Endodermal cell (in vitro differentiated cells): ENCODE measurements around the gene GRB10. TPM values are rescaled to one million over a fixed set of nuclear protein-coding genes. Genes with fewer than 3 reads are reported as not detected.

Experiments used
- DNase-seq: peaks from one replicate; pipeline ENCODE4 v3.0.0-alpha.2; 2017
- H3K27ac ChIP-seq: 2 replicates; pipeline ENCODE4 v1.5.1; 2013; ENCODE audit warnings: mild to moderate bottlenecking, low read depth, low read length, moderate library complexity
- H3K27me3 ChIP-seq: 2 replicates; pipeline ENCODE4 v1.6.1; 2013; ENCODE audit warnings: mild to moderate bottlenecking, low read length, moderate library complexity; ENCODE audit not compliant: insufficient read depth, control insufficient read depth, poor library complexity, severe bottlenecking
- H3K36me3 ChIP-seq: 2 replicates; pipeline ENCODE4 v1.7.0; 2013; ENCODE audit warnings: mild to moderate bottlenecking, low read length, moderate library complexity; ENCODE audit not compliant: control insufficient read depth, insufficient read depth
- H3K4me1 ChIP-seq: one replicate; pipeline ENCODE4 v1.7.0; 2013; ENCODE audit warnings: low read length; ENCODE audit not compliant: control insufficient read depth, insufficient read depth
- H3K4me3 ChIP-seq: 2 replicates; pipeline ENCODE4 v1.5.1; 2013; ENCODE audit warnings: mild to moderate bottlenecking, low read length, moderate library complexity
- H3K9ac ChIP-seq: 2 replicates; pipeline ENCODE4 v1.6.1; 2013; ENCODE audit warnings: mild to moderate bottlenecking, low read length, moderate library complexity; ENCODE audit not compliant: poor library complexity, severe bottlenecking; ENCODE audit errors: extremely low read depth
- H3K9me3 ChIP-seq: 2 replicates; pipeline ENCODE4 v1.6.1; 2013; ENCODE audit warnings: mild to moderate bottlenecking, low read length, moderate library complexity; ENCODE audit not compliant: control insufficient read depth
- H3K27ac Mint-ChIP-seq: 2 replicates; pipeline ENCODE4 v1.8.0; 2020; ENCODE audit warnings: mixed read lengths
- H3K27me3 Mint-ChIP-seq: 2 replicates; pipeline ENCODE4 v1.8.0; 2021; ENCODE audit warnings: mild to moderate bottlenecking, mixed read lengths; ENCODE audit not compliant: insufficient read depth
- H3K36me3 Mint-ChIP-seq: 2 replicates; pipeline ENCODE4 v1.8.0; 2020; ENCODE audit warnings: low read depth, mixed read lengths
- H3K4me1 Mint-ChIP-seq: 2 replicates; pipeline ENCODE4 v1.8.0; 2020; ENCODE audit warnings: mixed read lengths
- H3K4me3 Mint-ChIP-seq: 2 replicates; pipeline ENCODE4 v1.8.0; 2020; ENCODE audit warnings: mild to moderate bottlenecking, moderate library complexity, mixed read lengths
- H3K9me3 Mint-ChIP-seq: 2 replicates; pipeline ENCODE4 v1.8.0; 2020; ENCODE audit warnings: mild to moderate bottlenecking, mixed read lengths
- WGBS, 2 experiments: methylation state at CpG; one replicate each; pipeline versions ENCODE4 v1.1.5 to v1.1.7; 2013; ENCODE audit warnings: missing lambda C conversion rate in 2 of 2, mixed read lengths in 1 of 2; ENCODE audit not compliant: insufficient coverage in 1 of 2, insufficient read length in 1 of 2; 5-methylcytosine and 5-hydroxymethylcytosine counted together
- total RNA-seq, 2 donors: library from RNA; stranded (reverse); fragmentation: NEBNext Ultra II Directional in 1 of 2; extraction: Animal tissue kit (Norgen Biotek cat#: 25700) in 1 of 2; gene quantifications; 2 replicates in 1 of 2; 3 replicates in 1 of 2; pipeline ENCODE4 v1.2.1, GENCODE V29; 2021
- TF ChIP-seq, protein P1 (sequence below): fragments of 200-600 bp; sonication (generic); conservative IDR thresholded peaks from 2 replicates; pipeline ENCODE4 v1.5.0; 2021; ENCODE audit warnings: antibody characterized with exemption, mild to moderate bottlenecking

Gene GRB10
- total RNA-seq, 2 donors from 2014 or later = 71.9 to 97.5 TPM

DNA sequence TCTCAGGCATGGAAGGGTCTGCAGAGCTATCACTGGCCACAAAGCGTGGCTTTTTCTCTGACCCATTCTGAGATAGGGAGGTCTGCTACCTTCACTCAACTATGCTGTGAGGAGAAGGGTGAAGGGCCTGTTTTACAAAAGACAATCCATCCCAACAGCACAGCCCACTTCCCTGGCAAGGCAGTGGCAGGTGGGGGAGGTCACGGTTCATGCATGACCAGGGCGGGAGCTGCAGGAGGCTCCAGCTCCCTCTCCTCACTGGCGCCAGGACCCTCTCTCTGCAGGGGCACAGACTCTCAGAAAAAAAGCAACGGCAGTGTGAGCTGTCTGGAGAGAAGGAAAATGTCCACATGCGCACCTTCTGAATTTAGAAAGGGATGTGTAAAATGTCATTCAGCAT is 28.5 kb downstream of the GRB10 start:
- H3K4me1 Mint-ChIP-seq = peaks cover 3% of the 10 kb centered on the region
- no peak overlapping the region for H3K27ac Mint-ChIP-seq
- TF ChIP-seq, protein P1, sequence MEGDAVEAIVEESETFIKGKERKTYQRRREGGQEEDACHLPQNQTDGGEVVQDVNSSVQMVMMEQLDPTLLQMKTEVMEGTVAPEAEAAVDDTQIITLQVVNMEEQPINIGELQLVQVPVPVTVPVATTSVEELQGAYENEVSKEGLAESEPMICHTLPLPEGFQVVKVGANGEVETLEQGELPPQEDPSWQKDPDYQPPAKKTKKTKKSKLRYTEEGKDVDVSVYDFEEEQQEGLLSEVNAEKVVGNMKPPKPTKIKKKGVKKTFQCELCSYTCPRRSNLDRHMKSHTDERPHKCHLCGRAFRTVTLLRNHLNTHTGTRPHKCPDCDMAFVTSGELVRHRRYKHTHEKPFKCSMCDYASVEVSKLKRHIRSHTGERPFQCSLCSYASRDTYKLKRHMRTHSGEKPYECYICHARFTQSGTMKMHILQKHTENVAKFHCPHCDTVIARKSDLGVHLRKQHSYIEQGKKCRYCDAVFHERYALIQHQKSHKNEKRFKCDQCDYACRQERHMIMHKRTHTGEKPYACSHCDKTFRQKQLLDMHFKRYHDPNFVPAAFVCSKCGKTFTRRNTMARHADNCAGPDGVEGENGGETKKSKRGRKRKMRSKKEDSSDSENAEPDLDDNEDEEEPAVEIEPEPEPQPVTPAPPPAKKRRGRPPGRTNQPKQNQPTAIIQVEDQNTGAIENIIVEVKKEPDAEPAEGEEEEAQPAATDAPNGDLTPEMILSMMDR = no peak
- Histone ChIP-seq H3K27me3 (no peaks in the 10 kb centered on the region), H3K4me3 (no peak overlapping the region), H3K27ac (no peak overlapping the region), H3K9ac (no peak overlapping the region), H3K9me3 (no peaks in the 10 kb centered on the region), H3K4me1 (peaks cover 2% of the 10 kb centered on the region), H3K36me3 (peaks cover 77% of the 10 kb centered on the region)
- no peaks in the 10 kb centered on the region for H3K9me3 Mint-ChIP-seq
- H3K4me3 Mint-ChIP-seq = no peak overlapping the region
- peaks cover 29% of the 10 kb centered on the region for H3K36me3 Mint-ChIP-seq
- H3K27me3 Mint-ChIP-seq = no peaks in the 10 kb centered on the region
- no peak for DNase-seq
- WGBS, 2 experiments = 80 to 96% methylated on average over 1 to 6 of the region's 6 CpGs

DNA sequence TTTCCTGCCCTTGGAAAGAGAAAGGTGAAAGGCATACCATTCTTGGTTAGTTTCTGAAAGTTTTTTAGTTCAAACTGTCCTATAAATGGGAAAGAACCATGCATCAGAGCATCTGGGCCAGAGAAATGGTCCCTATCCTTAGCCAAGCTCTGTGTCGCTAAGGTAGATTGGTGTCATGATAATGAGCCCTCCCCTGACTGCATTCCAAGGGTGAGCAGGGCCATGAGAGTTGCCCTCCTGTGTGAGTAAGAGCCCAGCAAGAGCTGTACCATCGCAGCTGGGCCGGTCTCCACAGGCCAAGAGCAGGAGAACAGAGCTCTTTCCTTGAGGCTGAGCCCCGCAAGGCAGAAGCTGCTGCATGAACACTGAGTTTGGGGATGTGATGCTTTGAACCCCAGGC is 30.3 kb downstream of the GRB10 start:
- H3K4me3 Mint-ChIP-seq = no peak overlapping the region
- Histone ChIP-seq H3K36me3 (peaks cover 74% of the 10 kb centered on the region), H3K4me1 (peaks cover 2% of the 10 kb centered on the region), H3K27me3 (no peaks in the 10 kb centered on the region), H3K4me3 (no peak overlapping the region), H3K9me3 (no peaks in the 10 kb centered on the region), H3K27ac (no peak overlapping the region), H3K9ac (no peak overlapping the region)
- WGBS, 2 experiments = 91 to 97% methylated on average over 4 of the region's 4 CpGs
- H3K36me3 Mint-ChIP-seq = peaks cover 38% of the 10 kb centered on the region
- DNase-seq = no peak
- H3K4me1 Mint-ChIP-seq = no peaks in the 10 kb centered on the region
- no peaks in the 10 kb centered on the region for H3K9me3 Mint-ChIP-seq
- no peak overlapping the region for H3K27ac Mint-ChIP-seq
- TF ChIP-seq, protein P1 = no peak
- no peaks in the 10 kb centered on the region for H3K27me3 Mint-ChIP-seq

DNA sequence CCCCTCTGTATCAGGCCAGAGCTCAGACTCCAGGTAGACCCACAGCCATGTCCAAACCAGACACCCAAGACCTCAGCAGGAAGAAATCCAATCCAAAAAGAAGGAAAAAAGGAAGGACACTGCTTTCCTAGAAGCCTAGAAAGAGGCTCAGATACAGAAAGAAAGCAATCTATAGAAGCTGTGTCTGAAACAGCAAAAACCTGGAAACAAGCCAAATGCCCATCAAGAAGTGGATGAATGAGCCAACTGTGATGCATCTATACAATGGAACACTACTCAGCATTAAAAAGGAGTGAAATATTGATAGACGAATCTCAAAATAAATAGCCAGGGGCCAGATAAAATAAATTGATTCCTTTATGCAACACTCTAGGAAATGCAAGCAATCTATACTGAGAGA is 31.6 kb downstream of the GRB10 start:
- Histone ChIP-seq H3K4me1 (peaks cover 6% of the 10 kb centered on the region), H3K27ac (no peak overlapping the region), H3K27me3 (no peaks in the 10 kb centered on the region), H3K4me3 (no peak overlapping the region), H3K36me3 (peaks cover 74% of the 10 kb centered on the region), H3K9me3 (no peaks in the 10 kb centered on the region), H3K9ac (no peak overlapping the region)
- Mint-ChIP-seq H3K27me3 (no peaks in the 10 kb centered on the region), H3K4me3 (no peak overlapping the region), H3K27ac (no peak overlapping the region), H3K4me1 (peaks cover 10% of the 10 kb centered on the region), H3K36me3 (peaks cover 39% of the 10 kb centered on the region), H3K9me3 (no peaks in the 10 kb centered on the region)
- DNase-seq = no peak
- 80 to 100% methylated on average over 1 of the region's 1 CpG for WGBS, 2 experiments
- TF ChIP-seq, protein P1 = no peak
